ENCODE measurements around the gene INSRR.

DNA sequence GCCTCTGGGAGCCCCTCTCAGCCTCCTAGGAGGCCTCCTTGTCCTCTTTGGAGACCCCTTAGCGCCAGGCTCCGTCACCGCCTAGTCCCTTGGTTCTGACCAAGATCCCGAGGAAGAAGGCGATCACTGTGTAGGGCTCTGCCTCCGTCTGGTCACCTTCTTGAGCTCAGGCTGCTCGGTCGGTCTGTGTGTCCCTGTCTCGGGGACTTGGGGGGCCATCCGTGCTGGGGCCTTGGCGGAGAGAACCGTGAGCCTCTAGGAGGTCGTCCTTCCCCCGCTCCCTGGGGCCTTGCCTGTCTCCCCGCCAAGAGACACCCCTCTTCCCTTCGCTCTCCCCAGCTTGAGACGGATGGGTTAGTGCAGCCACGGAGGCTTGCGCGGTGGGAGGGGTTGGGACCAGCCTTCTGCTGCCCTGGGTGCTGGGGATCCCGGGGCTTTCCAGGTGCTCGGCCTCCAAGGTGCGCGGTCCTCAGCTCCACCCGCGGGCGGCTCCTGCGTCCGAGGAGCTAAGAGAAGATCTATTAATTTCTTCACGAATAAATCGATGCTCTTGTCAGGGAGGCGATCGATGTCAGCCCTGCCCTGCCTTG lies 701 bp upstream of the INSRR start:
- TF ChIP-seq POLR2A (IDR thresholded peaks at IDR 0.05; ENCODE audit: low read depth, low read length): no peak
- no peak for TF ChIP-seq POLR2AphosphoS5 (IDR thresholded peaks at IDR 0.05; ENCODE audit: low read depth, low read length)
